ENCODE measurements around the gene VPS50. TPM values are rescaled to one million over a fixed set of nuclear protein-coding genes. Genes with fewer than 3 reads are reported as not detected.

The VPS50 gene
- total and polyA plus RNA-seq, 2 donors (not counting 3 experiments of a cell fraction or from before 2014, with no cell fraction given), result 6.6 to 25.6 TPM

DNA sequence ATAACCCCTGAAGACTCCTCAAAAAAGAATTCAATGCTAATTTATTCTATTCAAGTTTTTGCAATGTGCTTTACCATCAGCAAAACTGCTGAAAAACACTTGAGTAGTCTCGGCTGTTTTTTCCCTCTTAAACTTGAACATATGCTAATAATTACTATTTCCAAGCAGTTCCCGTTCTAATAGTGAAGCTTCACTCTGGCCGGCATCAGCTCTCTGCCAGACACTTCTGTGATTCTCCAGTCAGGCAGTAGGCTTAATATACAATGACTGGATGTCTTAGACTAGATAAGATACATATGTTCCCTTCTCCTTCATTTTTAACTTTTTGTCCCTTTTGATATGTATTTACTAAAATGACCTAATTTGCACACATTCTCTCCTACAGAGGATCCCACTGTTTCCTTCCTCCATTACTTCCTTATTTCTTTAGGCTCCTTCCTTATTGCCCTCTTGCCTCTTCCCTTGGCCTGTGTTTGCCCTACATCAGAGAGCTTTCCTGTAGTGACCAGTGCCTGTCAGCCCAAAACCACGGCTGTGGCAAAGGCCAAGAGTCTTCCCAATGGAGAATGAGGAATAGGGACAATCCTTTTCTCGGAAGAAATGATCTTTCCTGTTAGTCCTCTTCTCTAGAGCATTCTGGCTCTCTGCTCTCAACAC, 29.4 kb upstream of the VPS50 start:
- Histone ChIP-seq H3K9me1 (replicated peaks; ENCODE audit: control insufficient read depth, extremely low read depth, insufficient read depth, low read length) (no peaks in the 10 kb centered on the region), H3K9ac (replicated peaks; ENCODE audit: extremely low read depth, insufficient read depth, low read length) (no peak overlapping the region), H3K36me3 (ENCODE audit: control insufficient read depth in 2 of 2, extremely low read depth in 1 of 2, insufficient read depth in 2 of 2, low read length in 2 of 2) (no peaks in the 10 kb centered on the region), H3K27ac (ENCODE audit: insufficient read depth, low read depth, low read length) (no peak overlapping the region), H3K4me3 (replicated peaks in 1 of 3; ENCODE audit: insufficient read depth in 1 of 3, low read depth in 1 of 3, low read length in 3 of 3) (no peak overlapping the region), H2AFZ (ENCODE audit: low read depth, low read length) (no peak overlapping the region), H3K4me2 (ENCODE audit: insufficient read depth, low read length) (no peak overlapping the region), H4K20me1 (replicated peaks; ENCODE audit: control insufficient read depth, extremely low read depth, insufficient read depth, low read length) (no peaks in the 10 kb centered on the region), H3K9me3 (replicated peaks; ENCODE audit: control insufficient read depth, insufficient read depth, low read length) (no peaks in the 10 kb centered on the region), H3K4me1 (ENCODE audit: control insufficient read depth, extremely low read depth, insufficient read depth, low read length) (no peaks in the 10 kb centered on the region), H3K27me3 (ENCODE audit: control insufficient read depth in 2 of 2, insufficient read depth in 2 of 2, low read length in 2 of 2) (peaks cover 2 to 12% of the 10 kb centered on the region in 2 experiments), H3K79me2 (ENCODE audit: control insufficient read depth, insufficient read depth, low read length) (no peaks in the 10 kb centered on the region)
- FAIRE-seq (no peak), DNase-seq (ENCODE audit: low read depth, low spot score) (no peak)
- no peak for TF ChIP-seq MAX (IDR thresholded peaks at IDR 0.05; ENCODE audit: insufficient read depth, insufficient read length)
- TF ChIP-seq POLR2AphosphoS5 (IDR thresholded peaks at IDR 0.05; ENCODE audit: insufficient read depth, low read depth, low read length), result no peak
- no peak for TF ChIP-seq POLR2A (IDR thresholded peaks at IDR 0.05; ENCODE audit: low read depth, low read length)
- no peak for TF ChIP-seq MYC (IDR thresholded peaks at IDR 0.05; ENCODE audit: low read depth, low read length)
- TF ChIP-seq EZH2 (IDR thresholded peaks at IDR 0.05; ENCODE audit: borderline replicate concordance, low read depth, low read length, severe bottlenecking), result no peak
- TF ChIP-seq JUN (IDR thresholded peaks at IDR 0.05; ENCODE audit: borderline replicate concordance, insufficient read depth, insufficient read length, low read depth), result no peak
- TF ChIP-seq GATA2 (IDR thresholded peaks at IDR 0.05; ENCODE audit: insufficient read depth, insufficient read length, low read depth, low read length), result no peak
- TF ChIP-seq FOS (IDR thresholded peaks at IDR 0.05; ENCODE audit: borderline replicate concordance, insufficient read depth, low read length), result no peak
- no peak for TF ChIP-seq CTCF (IDR thresholded peaks at IDR 0.05; ENCODE audit: extremely low read depth in 1 of 2, insufficient read depth in 1 of 2, low read depth in 1 of 2, low read length in 2 of 2)
- POLR2A ChIA-PET, result no interaction called here
- intact Hi-C loops (cut with micrococcal nuclease) (no loop called here), dilution Hi-C loops (cut with MboI; ENCODE audit: extremely low pct_ligation_motif_present, low sequenced_read_pairs) (no loop called here)
- BruUV-seq (replicated peaks), result no TSS peak
- CTCF ChIA-PET, result interaction anchor here (0.8 to 1.1 kb wide), 2 partner anchors 15 to 110 kb away, joined by 3 read pairs; no protein-coding TSS in a partner anchor
